ENCODE results near the gene CAPRIN1. TPM values are rescaled to one million over a fixed set of nuclear protein-coding genes. Genes with fewer than 3 reads are reported as not detected.
A peak's percentile ranks its signal among the peaks of the same experiment; 100 is the strongest.

Gene CAPRIN1
- total and polyA plus RNA-seq, 7 experiments from 2014 or later: 65.0 to 227 (median 127) TPM

DNA sequence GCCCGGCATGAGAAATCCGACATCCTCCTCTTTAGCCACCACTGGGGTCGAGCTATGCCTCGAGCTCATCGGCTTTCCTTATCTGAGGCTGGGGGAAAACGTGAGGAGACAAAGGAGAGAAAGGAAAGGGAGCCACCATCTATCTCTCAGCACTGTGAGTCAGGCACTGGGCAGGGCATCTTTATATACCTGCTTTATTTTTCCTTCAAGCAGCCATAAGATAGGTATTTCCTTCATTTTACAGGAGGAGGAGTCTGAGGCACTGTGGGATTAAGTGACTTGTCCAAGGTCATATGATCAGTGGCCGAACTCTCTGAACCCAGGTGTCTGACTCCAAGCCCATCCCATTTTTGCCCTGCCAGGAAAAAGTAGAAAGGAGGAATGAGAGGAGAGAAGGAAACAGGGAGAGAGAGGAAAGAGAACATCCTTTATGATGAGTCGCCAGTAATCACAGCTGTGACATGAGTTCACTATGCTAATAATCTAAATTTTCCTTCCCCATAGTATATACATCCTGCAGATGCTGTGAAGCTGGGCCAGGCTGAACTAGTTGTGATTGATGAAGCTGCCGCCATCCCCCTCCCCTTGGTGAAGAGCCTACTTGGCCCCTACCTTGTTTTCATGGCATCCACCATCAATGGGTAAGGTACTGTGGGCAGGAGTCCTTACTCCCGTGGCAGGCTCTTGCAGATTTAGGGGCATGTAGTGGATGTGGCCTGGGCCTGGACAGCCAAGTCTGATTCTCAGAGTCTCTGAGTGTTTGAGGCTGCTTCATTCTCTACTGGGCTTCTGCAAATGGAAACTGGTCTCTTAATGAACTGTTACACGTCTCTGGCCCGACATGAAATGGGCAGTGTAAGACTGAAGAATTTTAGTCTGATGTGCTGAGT lies 75.7 kb downstream of the CAPRIN1 start:
- Mint-ChIP-seq H3K4me1 (peaks cover 0 to 3% (median 0%) of the 10 kb centered on the region in 7 donors), H3K9me3 (no peaks in the 10 kb centered on the region), H3K27ac (peak overlapping the region in 1 of 9 donors; percentile 48), H3K4me3 (no peak overlapping the region), H3K36me3 (peaks cover 4 to 68% (median 52%) of the 10 kb centered on the region in 5 donors), H3K27me3 (no peaks in the 10 kb centered on the region)
- H3K9me3 ChIP-seq (ENCODE audit: control insufficient read depth in 2 of 3, low read length in 3 of 3): no peaks in the 10 kb centered on the region
- ChIA-PET CTCF (no interaction called here), POLR2A (no interaction called here)
- intact Hi-C loops (cut with micrococcal nuclease): no loop called here
- no peak for DNase-seq
- H3K4me3 ChIP-seq (ENCODE audit: low read length): no peak overlapping the region
- H3K27me3 ChIP-seq (ENCODE audit: control insufficient read depth in 2 of 2, insufficient read depth in 2 of 2, low read length in 2 of 2): no peaks in the 10 kb centered on the region
- H3K4me1 ChIP-seq (ENCODE audit: control insufficient read depth in 2 of 2, insufficient read depth in 2 of 2, low read length in 2 of 2): no peaks in the 10 kb centered on the region
- H3K27ac ChIP-seq (ENCODE audit: low read depth, low read length): no peak overlapping the region
- peaks cover 9 to 84% (median 15%) of the 10 kb centered on the region in 3 experiments for H3K36me3 ChIP-seq (ENCODE audit: control insufficient read depth in 2 of 3, insufficient read depth in 3 of 3, low read length in 3 of 3)
- ATAC-seq: no peak

DNA sequence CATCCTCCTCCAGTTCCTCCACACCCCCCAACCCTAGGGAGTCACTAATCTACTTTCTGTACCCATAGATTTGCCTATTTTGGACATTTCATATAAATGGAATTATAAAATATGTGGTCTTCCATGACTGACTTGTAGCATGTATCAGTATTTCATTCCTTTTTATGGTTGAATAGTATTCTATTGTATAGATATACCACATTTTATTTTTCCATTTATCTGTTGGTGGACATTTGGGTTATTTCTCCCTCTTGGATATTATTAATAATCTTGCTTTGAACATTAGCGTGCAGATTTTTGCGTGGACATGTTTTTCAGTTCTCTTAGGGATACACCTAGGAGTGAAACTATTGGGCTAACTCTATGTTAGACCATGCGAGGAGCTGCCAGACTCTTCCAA lies 77.3 kb downstream of the CAPRIN1 start:
- intact Hi-C loops (cut with micrococcal nuclease): no loop called here

DNA sequence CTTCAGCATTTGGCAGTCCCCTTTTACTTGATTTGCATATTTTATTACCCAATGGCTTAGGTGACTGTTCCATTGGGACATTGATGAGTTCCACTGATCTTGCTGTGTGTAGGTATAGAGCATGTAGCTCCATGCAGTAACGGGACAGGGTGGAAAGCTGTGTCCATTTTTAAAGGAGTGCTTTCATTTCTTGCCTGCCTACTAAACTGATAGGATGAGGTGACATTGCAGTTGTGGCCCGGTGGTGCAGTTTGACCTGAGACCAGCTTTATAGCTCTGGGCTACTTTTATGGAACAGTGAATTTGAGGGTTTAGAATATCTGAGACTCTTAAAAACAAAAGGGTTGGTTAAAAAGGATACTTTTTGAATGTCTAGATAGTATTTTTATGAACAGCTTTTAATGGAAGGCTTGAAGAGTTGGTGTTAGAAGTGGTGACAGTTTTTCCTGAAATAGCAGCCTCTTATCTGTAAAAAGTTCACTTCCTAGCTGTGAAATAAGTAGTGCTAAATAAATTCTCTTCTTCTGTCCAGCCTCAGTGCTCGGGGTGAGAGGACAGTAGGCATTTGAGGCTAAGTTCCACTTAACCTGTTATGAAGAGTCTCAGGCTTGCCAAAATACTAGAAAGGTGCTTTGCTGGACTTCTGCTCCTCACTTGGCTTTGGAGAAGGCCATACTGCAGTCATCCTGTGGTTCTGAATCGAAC lies 80.9 kb downstream of the CAPRIN1 start:
- H3K27ac Mint-ChIP-seq: no peak overlapping the region
- intact Hi-C loops (cut with micrococcal nuclease): no loop called here
- no peaks in the 10 kb centered on the region for H3K9me3 Mint-ChIP-seq
- H3K36me3 Mint-ChIP-seq: peaks cover 10 to 70% (median 38%) of the 10 kb centered on the region in 5 donors
- Histone ChIP-seq H3K4me1 (ENCODE audit: control insufficient read depth in 2 of 2, insufficient read depth in 2 of 2, low read length in 2 of 2) (no peaks in the 10 kb centered on the region), H3K9me3 (ENCODE audit: control insufficient read depth in 2 of 3, low read length in 3 of 3) (no peaks in the 10 kb centered on the region), H3K27ac (ENCODE audit: low read depth, low read length) (no peak overlapping the region), H3K27me3 (ENCODE audit: control insufficient read depth in 2 of 2, insufficient read depth in 2 of 2, low read length in 2 of 2) (no peaks in the 10 kb centered on the region), H3K4me3 (ENCODE audit: low read length) (no peak overlapping the region), H3K36me3 (ENCODE audit: control insufficient read depth in 2 of 3, insufficient read depth in 3 of 3, low read length in 3 of 3) (peaks cover 19 to 84% (median 23%) of the 10 kb centered on the region in 3 experiments)
- no peak for DNase-seq
- CTCF ChIA-PET: interaction anchor here (0.9 kb wide), 1 partner anchor 13 kb away, joined by 4 read pairs; no protein-coding TSS in a partner anchor
- peaks cover 0 to under 1% (median 0%) of the 10 kb centered on the region in 7 donors for H3K4me1 Mint-ChIP-seq
- POLR2A ChIA-PET: no interaction called here
- no peak for ATAC-seq
- no peaks in the 10 kb centered on the region for H3K27me3 Mint-ChIP-seq
- no peak overlapping the region for H3K4me3 Mint-ChIP-seq

More for the DNA sequence above, 77.3 kb downstream of the CAPRIN1 start:
- Histone ChIP-seq H3K4me1 (ENCODE audit: control insufficient read depth in 2 of 2, insufficient read depth in 2 of 2, low read length in 2 of 2) (no peaks in the 10 kb centered on the region), H3K4me3 (ENCODE audit: low read length) (no peak overlapping the region), H3K9me3 (ENCODE audit: control insufficient read depth in 2 of 3, low read length in 3 of 3) (no peaks in the 10 kb centered on the region), H3K27me3 (ENCODE audit: control insufficient read depth in 2 of 2, insufficient read depth in 2 of 2, low read length in 2 of 2) (no peaks in the 10 kb centered on the region), H3K36me3 (ENCODE audit: control insufficient read depth in 2 of 3, insufficient read depth in 3 of 3, low read length in 3 of 3) (peaks cover 11 to 84% (median 15%) of the 10 kb centered on the region in 3 experiments), H3K27ac (ENCODE audit: low read depth, low read length) (no peak overlapping the region)
- Mint-ChIP-seq H3K27ac (no peak overlapping the region), H3K9me3 (no peaks in the 10 kb centered on the region), H3K36me3 (peaks cover 4 to 73% (median 47%) of the 10 kb centered on the region in 5 donors), H3K4me3 (no peak overlapping the region), H3K4me1 (no peaks in the 10 kb centered on the region), H3K27me3 (no peaks in the 10 kb centered on the region)
- DNase-seq (no peak), ATAC-seq (no peak)
- ChIA-PET CTCF (no interaction called here), POLR2A (no interaction called here)

DNA sequence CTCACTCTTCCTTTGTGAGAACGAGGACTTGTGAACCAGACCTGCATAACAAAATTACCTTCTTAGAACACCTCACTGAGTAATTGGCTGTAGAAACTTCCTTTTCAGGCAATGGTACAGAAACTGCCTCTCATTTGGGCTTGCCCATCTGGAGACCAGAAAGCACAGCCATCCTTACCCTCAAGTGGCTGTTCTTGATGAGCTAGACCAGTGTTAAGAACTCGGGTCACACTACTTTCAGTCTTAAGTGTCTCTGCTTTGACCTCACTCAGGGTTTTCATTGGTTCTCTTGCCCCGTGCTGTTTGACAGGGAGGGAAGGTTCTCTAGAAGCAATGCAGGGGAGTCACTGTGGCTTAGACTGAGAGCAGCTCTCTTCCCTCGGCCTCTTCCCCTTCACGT lies 83.2 kb downstream of the CAPRIN1 start:
- CTCF ChIA-PET: no interaction called here
- peaks cover 19 to 75% (median 41%) of the 10 kb centered on the region in 5 donors for H3K36me3 Mint-ChIP-seq
- intact Hi-C loops (cut with micrococcal nuclease): no loop called here

DNA sequence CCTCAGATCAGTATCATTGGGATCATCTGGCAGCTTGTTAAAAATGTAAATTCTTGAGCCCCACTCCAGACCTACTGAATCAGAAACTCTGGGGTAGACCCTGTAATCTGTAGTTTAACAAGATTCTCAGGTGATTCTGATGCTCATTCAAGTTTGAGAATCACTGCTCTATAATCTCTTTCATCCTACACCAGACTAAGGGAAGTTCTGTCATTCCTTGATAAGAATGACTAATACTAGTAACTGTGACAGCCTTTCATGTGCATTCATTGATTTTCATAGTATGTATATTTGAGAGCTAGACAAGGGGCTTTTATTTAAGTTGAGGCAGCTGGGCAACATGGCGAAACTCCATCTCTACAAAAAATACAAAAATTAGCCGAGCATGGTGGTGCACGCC lies 83.9 kb downstream of the CAPRIN1 start:
- CTCF ChIA-PET: interaction anchor here (0.5 kb wide), 1 partner anchor 71 kb away, joined by 3 read pairs; no protein-coding TSS in a partner anchor

More for the DNA sequence above, 83.2 kb downstream of the CAPRIN1 start:
- H3K27me3 ChIP-seq (ENCODE audit: control insufficient read depth in 2 of 2, insufficient read depth in 2 of 2, low read length in 2 of 2): no peaks in the 10 kb centered on the region
- Mint-ChIP-seq H3K4me1 (peaks cover 0 to 15% (median 0%) of the 10 kb centered on the region in 7 donors), H3K27ac (peak overlapping the region in 1 of 9 donors; percentile 36), H3K4me3 (no peak overlapping the region), H3K9me3 (no peaks in the 10 kb centered on the region), H3K27me3 (no peaks in the 10 kb centered on the region)
- no peaks in the 10 kb centered on the region for H3K4me1 ChIP-seq (ENCODE audit: control insufficient read depth in 2 of 2, insufficient read depth in 2 of 2, low read length in 2 of 2)
- H3K9me3 ChIP-seq (ENCODE audit: control insufficient read depth in 2 of 3, low read length in 3 of 3): no peaks in the 10 kb centered on the region
- DNase-seq: no peak
- ATAC-seq: no peak
- POLR2A ChIA-PET: no interaction called here
- H3K36me3 ChIP-seq (ENCODE audit: control insufficient read depth in 2 of 3, insufficient read depth in 3 of 3, low read length in 3 of 3): peaks cover 16 to 98% (median 36%) of the 10 kb centered on the region in 3 experiments
- no peak overlapping the region for H3K4me3 ChIP-seq (ENCODE audit: low read length)
- H3K27ac ChIP-seq (ENCODE audit: low read depth, low read length): no peak overlapping the region

DNA sequence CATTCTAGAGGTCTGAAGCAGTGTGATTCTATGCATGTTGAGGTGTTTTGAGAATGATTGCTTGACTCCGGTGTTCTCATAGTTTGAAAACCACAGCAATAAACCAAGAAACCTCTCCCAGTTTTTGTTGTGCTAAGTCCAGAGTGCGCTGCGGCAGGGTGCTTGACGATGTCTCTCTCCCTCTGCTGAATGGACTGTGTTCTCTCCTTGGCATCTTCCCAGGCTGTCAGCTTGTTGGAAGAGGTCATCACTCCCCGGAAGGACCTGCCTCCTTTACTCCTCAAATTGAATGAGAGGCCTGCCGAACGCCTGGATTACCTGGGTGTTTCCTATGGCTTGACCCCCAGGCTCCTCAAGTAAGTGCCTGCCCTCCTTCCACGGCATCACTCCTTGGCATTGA lies 84.9 kb downstream of the CAPRIN1 start:
- no peaks in the 10 kb centered on the region for H3K27me3 ChIP-seq (ENCODE audit: control insufficient read depth in 2 of 2, insufficient read depth in 2 of 2, low read length in 2 of 2)
- ChIA-PET POLR2A (no interaction called here), CTCF (interaction anchor here (0.6 kb wide), 1 partner anchor 51 kb away, joined by 3 read pairs; no protein-coding TSS in a partner anchor)
- H3K9me3 ChIP-seq (ENCODE audit: control insufficient read depth in 2 of 3, low read length in 3 of 3): no peaks in the 10 kb centered on the region
- no peak overlapping the region for H3K4me3 Mint-ChIP-seq
- no peaks in the 10 kb centered on the region for H3K9me3 Mint-ChIP-seq
- H3K4me3 ChIP-seq (ENCODE audit: low read length): no peak overlapping the region
- H3K36me3 ChIP-seq (ENCODE audit: control insufficient read depth in 2 of 3, insufficient read depth in 3 of 3, low read length in 3 of 3): peaks cover 16 to 98% (median 49%) of the 10 kb centered on the region in 3 experiments
- no peaks in the 10 kb centered on the region for H3K27me3 Mint-ChIP-seq
- H3K36me3 Mint-ChIP-seq: peaks cover 26 to 77% (median 46%) of the 10 kb centered on the region in 5 donors
- H3K27ac ChIP-seq (ENCODE audit: low read depth, low read length): no peak overlapping the region
- intact Hi-C loops (cut with micrococcal nuclease): no loop called here
- no peak for ATAC-seq
- peaks cover 0 to 15% (median 0%) of the 10 kb centered on the region in 7 donors for H3K4me1 Mint-ChIP-seq
- no peak for DNase-seq
- H3K27ac Mint-ChIP-seq: no peak overlapping the region
- H3K4me1 ChIP-seq (ENCODE audit: control insufficient read depth in 2 of 2, insufficient read depth in 2 of 2, low read length in 2 of 2): no peaks in the 10 kb centered on the region

More for the DNA sequence above, 83.9 kb downstream of the CAPRIN1 start:
- DNase-seq (no peak), ATAC-seq (no peak)
- Histone ChIP-seq H3K27ac (ENCODE audit: low read depth, low read length) (no peak overlapping the region), H3K4me3 (ENCODE audit: low read length) (no peak overlapping the region), H3K36me3 (ENCODE audit: control insufficient read depth in 2 of 3, insufficient read depth in 3 of 3, low read length in 3 of 3) (peaks cover 16 to 98% (median 40%) of the 10 kb centered on the region in 3 experiments), H3K4me1 (ENCODE audit: control insufficient read depth in 2 of 2, insufficient read depth in 2 of 2, low read length in 2 of 2) (no peaks in the 10 kb centered on the region), H3K27me3 (ENCODE audit: control insufficient read depth in 2 of 2, insufficient read depth in 2 of 2, low read length in 2 of 2) (no peaks in the 10 kb centered on the region), H3K9me3 (ENCODE audit: control insufficient read depth in 2 of 3, low read length in 3 of 3) (no peaks in the 10 kb centered on the region)
- Mint-ChIP-seq H3K27ac (peak overlapping the region in 1 of 9 donors; percentile 36), H3K4me3 (no peak overlapping the region), H3K36me3 (peaks cover 22 to 74% (median 41%) of the 10 kb centered on the region in 5 donors), H3K27me3 (no peaks in the 10 kb centered on the region), H3K4me1 (peaks cover 0 to 15% (median 0%) of the 10 kb centered on the region in 7 donors), H3K9me3 (no peaks in the 10 kb centered on the region)
- intact Hi-C loops (cut with micrococcal nuclease): no loop called here
- POLR2A ChIA-PET: no interaction called here

All from naive thymus-derived CD4-positive, alpha-beta T cell (primary cell).